GM21423 (cell line): ENCODE measurements around the gene AMPD3.

Source experiments
- ATAC-seq: cut with Tn5 transposase; IDR thresholded peaks from one replicate; pipeline ENCODE4 v1.9.1; 2021; ENCODE audit warnings: mild to moderate bottlenecking, moderate library complexity; ENCODE audit not compliant: unreplicated experiment

Gene AMPD3

GRCh38 chr11:10486161-10486840 is 31.2 kb downstream of the AMPD3 start:
- no peak for ATAC-seq

GRCh38 chr11:10487002-10487647 is 32.1 kb downstream of the AMPD3 start:
- ATAC-seq = no peak

GRCh38 chr11:10488121-10488933 is 33.3 kb downstream of the AMPD3 start:
- ATAC-seq = peak; percentile 6

- ATAC-seq = peak; percentile 69
These were observed 34.0 kb downstream of the AMPD3 start for GRCh38 chr11:10488934-10489691.

- ATAC-seq = no peak
These were observed 35.0 kb downstream of the AMPD3 start for GRCh38 chr11:10490032-10490397.

DNA sequence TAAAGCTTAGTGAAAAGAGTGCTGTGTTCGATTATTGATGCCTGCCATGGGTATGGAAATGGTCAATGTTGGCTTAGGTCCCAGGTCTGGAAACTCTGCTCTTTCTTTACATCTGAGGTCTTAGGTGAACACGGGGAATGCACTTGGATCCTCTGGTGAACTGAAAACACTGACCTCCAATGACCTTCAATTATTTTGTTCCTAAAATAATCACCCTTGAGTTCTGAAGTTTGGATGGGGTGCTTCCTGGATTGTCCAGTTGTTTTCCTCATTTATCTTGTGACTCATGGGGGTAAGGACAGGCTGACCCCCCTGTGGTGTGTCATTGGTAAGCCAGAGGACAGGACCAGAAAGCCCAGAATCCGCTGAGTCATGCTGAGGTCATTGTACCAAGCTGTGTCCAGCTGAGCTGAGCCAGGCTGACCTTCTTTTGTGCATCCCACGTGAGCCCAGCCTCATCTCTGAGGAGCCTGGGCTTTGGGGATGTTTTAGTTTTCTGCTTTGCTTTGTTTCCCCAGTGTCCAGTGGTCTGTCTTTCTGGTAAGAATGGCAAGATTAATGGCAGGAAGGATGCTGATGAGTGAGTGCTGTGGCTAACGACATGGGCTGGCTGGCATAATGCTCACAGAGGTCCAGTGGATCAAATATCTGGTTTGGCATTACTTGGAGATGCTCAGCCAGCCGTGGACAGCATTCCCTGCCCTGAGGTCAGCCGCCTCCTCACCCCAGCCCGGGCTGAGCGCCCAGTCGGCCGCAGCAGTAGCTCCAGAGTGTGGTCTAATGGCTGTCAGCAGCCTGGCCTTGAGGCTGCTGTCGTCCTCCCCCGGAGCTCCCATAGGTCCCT is 35.6 kb downstream of the AMPD3 start:
- no peak for ATAC-seq

- ATAC-seq = no peak
These were observed 37.0 kb downstream of the AMPD3 start for GRCh38 chr11:10492084-10492483.

- ATAC-seq = no peak
These were observed 38.1 kb downstream of the AMPD3 start for GRCh38 chr11:10493041-10493663.

DNA sequence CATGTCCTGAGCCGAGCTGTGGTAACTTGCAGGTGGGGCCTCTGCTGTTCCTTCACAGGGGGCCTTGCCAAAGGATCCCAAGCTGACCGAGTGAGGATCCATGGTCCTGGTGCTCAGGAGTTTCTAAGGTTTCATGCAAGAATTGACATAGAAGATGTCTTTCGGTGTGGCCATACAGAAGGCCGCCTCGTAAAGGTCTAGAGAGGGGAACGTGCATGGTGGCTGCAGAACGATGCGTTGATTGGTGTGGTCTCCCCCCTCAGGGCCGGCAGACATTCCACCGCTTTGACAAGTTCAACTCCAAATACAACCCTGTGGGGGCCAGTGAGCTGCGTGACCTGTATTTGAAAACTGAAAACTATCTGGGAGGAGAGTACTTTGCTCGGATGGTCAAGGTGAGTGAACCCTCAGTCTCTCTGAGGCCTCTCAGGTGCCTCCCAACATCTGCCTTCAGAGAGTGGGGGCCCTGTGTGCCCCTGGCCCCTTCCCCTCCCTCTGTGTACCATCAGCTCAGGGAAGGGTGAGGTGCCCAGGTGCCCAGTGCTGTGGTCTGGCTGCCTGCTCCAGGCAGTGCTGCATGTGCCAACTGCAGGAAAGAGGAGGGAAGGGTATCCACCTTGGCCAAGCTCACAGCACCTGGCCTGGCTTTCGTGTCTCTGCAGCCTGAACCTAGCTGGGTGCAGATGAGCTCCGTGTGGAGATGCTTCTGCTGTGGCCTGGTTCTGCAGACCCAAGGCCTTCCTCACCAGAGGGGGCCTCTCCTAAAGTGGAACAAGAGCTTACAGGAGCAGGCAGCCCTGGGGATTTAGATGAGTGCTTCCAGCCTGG is 39.8 kb downstream of the AMPD3 start:
- ATAC-seq = no peak

- ATAC-seq = no peak
These were observed 40.4 kb downstream of the AMPD3 start for GRCh38 chr11:10495464-10495786.

DNA sequence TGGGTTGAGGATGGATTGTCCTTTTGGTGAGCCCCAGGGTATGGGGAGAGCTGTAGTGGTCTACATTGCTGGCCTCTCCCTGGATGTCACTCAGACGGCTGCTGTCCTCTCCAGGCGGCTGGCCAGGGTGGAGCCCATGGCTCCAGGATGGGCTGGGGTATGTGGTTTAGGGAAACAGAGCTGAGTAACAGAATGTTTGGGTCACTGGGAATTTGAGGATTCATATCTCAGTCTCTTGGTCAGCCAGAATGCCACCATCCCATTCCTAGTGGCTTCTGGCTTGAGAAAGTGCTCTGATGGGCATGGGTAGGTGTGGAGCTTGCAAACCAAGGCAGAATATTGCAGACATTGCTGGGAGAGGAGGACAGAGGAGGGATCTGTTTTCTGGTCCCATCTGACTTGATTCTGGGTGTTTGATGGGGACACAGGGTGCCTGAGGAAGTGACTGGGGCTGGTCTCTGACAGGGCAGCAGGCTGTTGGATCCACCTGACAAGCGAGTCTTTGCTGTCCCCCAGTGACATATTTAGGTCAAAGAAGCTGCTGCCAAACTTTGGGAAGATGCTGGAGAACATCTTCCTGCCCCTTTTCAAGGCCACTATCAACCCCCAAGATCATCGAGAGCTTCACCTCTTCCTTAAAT is 41.4 kb downstream of the AMPD3 start:
- no peak for ATAC-seq

DNA sequence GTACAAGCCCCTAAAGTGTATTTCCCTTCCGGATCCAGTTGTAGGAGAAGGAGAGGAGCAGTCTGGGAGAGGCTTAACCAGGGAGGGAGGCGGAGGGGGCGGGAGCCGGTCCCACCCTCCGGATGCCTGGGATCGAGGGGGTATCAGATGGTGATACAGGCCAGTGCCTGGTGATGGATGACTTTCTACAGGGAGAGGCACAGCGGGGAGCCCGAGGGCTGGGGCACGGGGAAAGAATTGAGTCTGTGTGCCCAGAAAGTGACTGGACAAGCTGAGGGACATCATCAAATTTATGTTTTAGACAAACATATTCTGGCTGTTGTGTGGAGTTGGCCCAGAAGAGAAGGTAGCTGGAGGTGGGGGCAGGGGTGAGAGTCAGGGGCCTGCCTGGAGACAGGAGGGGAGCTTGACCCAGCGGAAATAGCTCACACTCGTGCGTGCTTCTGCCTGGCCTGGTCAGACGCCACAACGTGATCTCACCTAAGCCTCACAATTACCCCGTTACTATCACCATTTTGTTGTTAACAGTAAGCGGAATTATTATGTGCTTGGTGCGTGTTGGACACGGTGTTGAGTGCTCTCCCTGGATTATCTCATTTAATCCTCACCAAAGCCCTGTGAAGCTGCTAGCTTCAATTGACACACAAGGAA is 42.4 kb downstream of the AMPD3 start:
- ATAC-seq = no peak

DNA sequence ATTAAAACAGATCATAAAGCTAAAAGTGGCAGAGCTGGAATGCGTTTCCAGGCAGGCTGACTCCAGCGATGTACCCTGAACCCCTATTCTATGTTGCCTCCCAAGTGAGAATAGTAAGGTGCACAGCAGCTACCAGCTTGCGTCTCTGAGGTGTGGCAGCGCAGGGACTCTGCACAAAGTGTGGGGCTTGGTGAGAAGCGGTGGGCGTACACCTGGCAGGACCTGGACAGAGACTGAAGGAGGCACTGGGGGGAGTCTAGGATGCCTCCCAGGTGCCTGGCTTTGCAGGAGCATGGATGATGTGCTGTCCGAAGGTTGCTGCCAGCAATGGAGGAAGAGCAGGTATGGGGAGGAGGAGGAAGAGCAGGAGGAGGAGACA is 42.9 kb downstream of the AMPD3 start:
- ATAC-seq = no peak

- ATAC-seq = no peak
These were observed 43.6 kb downstream of the AMPD3 start for GRCh38 chr11:10498426-10499250.

DNA sequence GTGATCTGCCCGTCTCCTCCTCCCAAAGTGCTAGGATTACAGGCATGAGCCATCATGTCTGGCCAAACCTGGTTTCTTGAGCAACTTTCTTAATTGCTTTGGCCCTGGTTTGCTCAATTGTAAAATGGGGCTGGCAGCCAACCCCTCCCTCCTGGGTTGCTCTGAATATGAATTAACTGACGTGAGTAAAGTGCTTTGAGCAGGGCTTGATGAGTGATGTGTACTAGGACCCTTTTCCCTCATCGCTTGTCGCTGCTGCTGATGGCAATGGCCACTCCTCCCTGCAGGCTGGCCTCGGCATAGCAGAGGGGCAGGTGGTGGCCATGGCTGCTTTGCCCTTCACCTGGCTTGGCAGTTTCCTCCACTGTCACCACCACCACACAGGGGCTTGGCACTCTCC is 44.4 kb downstream of the AMPD3 start:
- no peak for ATAC-seq

DNA sequence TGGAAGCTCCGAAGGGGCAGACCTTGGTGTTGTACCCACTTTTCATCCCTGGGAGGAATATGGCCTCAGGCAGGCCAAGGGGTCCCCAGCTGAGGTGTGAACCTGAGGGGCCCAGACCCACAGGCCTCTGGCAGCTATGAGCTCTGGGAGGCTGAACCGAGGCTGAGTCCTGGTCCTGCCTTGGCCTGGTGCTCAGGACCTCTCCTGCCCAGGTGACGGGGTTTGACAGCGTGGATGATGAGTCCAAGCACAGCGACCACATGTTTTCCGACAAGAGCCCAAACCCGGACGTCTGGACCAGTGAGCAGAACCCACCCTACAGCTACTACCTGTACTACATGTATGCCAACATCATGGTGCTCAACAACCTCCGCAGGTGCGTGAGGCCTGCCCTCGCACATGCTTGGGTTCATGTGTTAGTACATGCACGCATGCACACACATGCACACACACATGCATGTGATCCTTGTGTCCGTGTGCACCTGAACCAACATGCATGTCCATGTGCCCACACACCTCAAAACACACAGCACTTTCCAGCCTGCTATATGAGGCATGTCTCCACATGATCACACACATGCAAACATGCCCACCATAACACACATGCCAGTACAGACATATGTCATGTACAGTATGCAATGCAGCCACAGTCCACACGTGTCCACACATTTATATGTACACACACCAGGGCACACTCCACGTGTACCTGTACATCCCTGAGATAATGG is 45.0 kb downstream of the AMPD3 start:
- no peak for ATAC-seq
